ENCODE data around the gene ICOS. TPM values are rescaled to one million over a fixed set of nuclear protein-coding genes. Genes with fewer than 3 reads are reported as not detected.

Gene ICOS
- total RNA-seq, 1 experiment from 2014 or later, result not detected

- Histone ChIP-seq H2AFZ (ENCODE audit: low read length) (no peak overlapping the region), H3K23ac (ENCODE audit: insufficient read length, low read depth, low read length) (no peak overlapping the region), H4K91ac (ENCODE audit: insufficient read length, low read depth, low read length) (no peak overlapping the region), H3K4me2 (ENCODE audit: insufficient read depth, insufficient read length, low read length) (no peak overlapping the region), H3K79me1 (ENCODE audit: insufficient read depth, low read depth, low read length, poor library complexity, severe bottlenecking) (no peaks in the 10 kb centered on the region), H2BK20ac (ENCODE audit: low read depth, low read length, poor library complexity, severe bottlenecking) (no peak overlapping the region), H3T11ph (ENCODE audit: low read length) (no peak overlapping the region), H3K27ac (ENCODE audit: insufficient read length, low read depth, low read length) (no peak overlapping the region), H3K23me2 (ENCODE audit: insufficient read length, low read depth, low read length, poor library complexity, severe bottlenecking) (no peaks in the 10 kb centered on the region), H3K9me3 (ENCODE audit: control insufficient read depth, low read depth, low read length) (no peaks in the 10 kb centered on the region), H3K79me2 (ENCODE audit: insufficient read depth, low read length) (no peaks in the 10 kb centered on the region), H3K4ac (ENCODE audit: low read depth, low read length) (no peak overlapping the region), H3K14ac (ENCODE audit: insufficient read depth, low read length) (no peak overlapping the region), H2BK12ac (ENCODE audit: insufficient read length, low read depth, low read length) (no peak overlapping the region), H4K20me1 (ENCODE audit: control insufficient read depth, insufficient read depth, insufficient read length) (no peaks in the 10 kb centered on the region), H2BK15ac (ENCODE audit: low read depth, low read length) (no peak overlapping the region), H2BK120ac (ENCODE audit: low read depth, low read length, poor library complexity, severe bottlenecking) (no peak overlapping the region), H3K9ac (ENCODE audit: extremely low read depth, insufficient read length, low read length) (no peak overlapping the region), H3K4me1 (ENCODE audit: insufficient read depth, low read length) (no peaks in the 10 kb centered on the region; the same call in 1 of the 2 replicates), H4K5ac (ENCODE audit: insufficient read length, low read depth, low read length) (no peak overlapping the region), H3K27me3 (ENCODE audit: insufficient read depth, low read length) (no peaks in the 10 kb centered on the region), H3K56ac (ENCODE audit: insufficient read length, low read depth, low read length) (no peak overlapping the region), H2BK5ac (ENCODE audit: insufficient read length, low read length) (no peak overlapping the region), H3K18ac (ENCODE audit: insufficient read length, low read depth, low read length) (no peak overlapping the region), H4K8ac (replicated peaks; ENCODE audit: insufficient read length, low read depth, low read length) (no peak overlapping the region), H2AK5ac (ENCODE audit: insufficient read length, low read length) (no peak overlapping the region)
- no peak overlapping the region for H3K4me3 Mint-ChIP-seq
- H3K4me1 Mint-ChIP-seq, result peaks cover 6% of the 10 kb centered on the region in 2 experiments; a peak in 3 of 4 replicates
- H3K27ac Mint-ChIP-seq, result no peak overlapping the region
- no peak for TF ChIP-seq CTCF (conservative IDR thresholded peaks at IDR 0.05)
- H3K9me3 Mint-ChIP-seq, result no peaks in the 10 kb centered on the region
- no peak for DNase-seq
- WGBS (ENCODE audit: extremely low coverage, insufficient read length, low lambda C conversion rate), result no CpG with 5 or more reads among the region's 2 CpGs
- no peaks in the 10 kb centered on the region for H3K36me3 Mint-ChIP-seq (ENCODE audit: insufficient read depth in 1 of 3, low read depth in 3 of 3)
- no peaks in the 10 kb centered on the region for H3K27me3 Mint-ChIP-seq (ENCODE audit: low read depth)
Measured at GRCh38 chr2:203987959-203988358, 51.4 kb downstream of the ICOS start.
